ENCODE data around the gene CDC20.

GRCh38 chr1:43370564-43370963, 11.8 kb downstream of the CDC20 start:
- no peak for TF ChIP-seq POLR2A (IDR thresholded peaks at IDR 0.05; ENCODE audit: low read depth, low read length)
- TF ChIP-seq FOXK2 (IDR thresholded peaks at IDR 0.05), result no peak
- TF ChIP-seq ZNF24 (IDR thresholded peaks at IDR 0.05), result no peak
- TF ChIP-seq POLR2AphosphoS5 (IDR thresholded peaks at IDR 0.05; ENCODE audit: low read length), result no peak
- no peak for TF ChIP-seq TAF1 (IDR thresholded peaks at IDR 0.05; ENCODE audit: borderline replicate concordance, low read depth, low read length)
- no peak for TF ChIP-seq HDAC6 (IDR thresholded peaks at IDR 0.05; ENCODE audit: unreplicated experiment)
- TF ChIP-seq NR2C2 (IDR thresholded peaks at IDR 0.05; ENCODE audit: borderline replicate concordance, control insufficient read depth, insufficient read length, low read depth), result no peak
- TF ChIP-seq ZSCAN29 (IDR thresholded peaks at IDR 0.05), result no peak
- no peak for TF ChIP-seq ESRRA (IDR thresholded peaks at IDR 0.05; ENCODE audit: low read length)
- TF ChIP-seq CHD1 (IDR thresholded peaks at IDR 0.05; ENCODE audit: low read depth, low read length), result no peak
- TF ChIP-seq CTCF (IDR thresholded peaks at IDR 0.05 in 2 of 3, conservative IDR thresholded peaks at IDR 0.05 in 1 of 3; ENCODE audit: control insufficient read depth in 2 of 3, extremely low read depth in 1 of 3, insufficient read depth in 1 of 3, low read depth in 3 of 3, low read length in 3 of 3), result no peak
- no peak for TF ChIP-seq NFIC (IDR thresholded peaks at IDR 0.05; ENCODE audit: low read depth, low read length)
- TF ChIP-seq, protein P1, sequence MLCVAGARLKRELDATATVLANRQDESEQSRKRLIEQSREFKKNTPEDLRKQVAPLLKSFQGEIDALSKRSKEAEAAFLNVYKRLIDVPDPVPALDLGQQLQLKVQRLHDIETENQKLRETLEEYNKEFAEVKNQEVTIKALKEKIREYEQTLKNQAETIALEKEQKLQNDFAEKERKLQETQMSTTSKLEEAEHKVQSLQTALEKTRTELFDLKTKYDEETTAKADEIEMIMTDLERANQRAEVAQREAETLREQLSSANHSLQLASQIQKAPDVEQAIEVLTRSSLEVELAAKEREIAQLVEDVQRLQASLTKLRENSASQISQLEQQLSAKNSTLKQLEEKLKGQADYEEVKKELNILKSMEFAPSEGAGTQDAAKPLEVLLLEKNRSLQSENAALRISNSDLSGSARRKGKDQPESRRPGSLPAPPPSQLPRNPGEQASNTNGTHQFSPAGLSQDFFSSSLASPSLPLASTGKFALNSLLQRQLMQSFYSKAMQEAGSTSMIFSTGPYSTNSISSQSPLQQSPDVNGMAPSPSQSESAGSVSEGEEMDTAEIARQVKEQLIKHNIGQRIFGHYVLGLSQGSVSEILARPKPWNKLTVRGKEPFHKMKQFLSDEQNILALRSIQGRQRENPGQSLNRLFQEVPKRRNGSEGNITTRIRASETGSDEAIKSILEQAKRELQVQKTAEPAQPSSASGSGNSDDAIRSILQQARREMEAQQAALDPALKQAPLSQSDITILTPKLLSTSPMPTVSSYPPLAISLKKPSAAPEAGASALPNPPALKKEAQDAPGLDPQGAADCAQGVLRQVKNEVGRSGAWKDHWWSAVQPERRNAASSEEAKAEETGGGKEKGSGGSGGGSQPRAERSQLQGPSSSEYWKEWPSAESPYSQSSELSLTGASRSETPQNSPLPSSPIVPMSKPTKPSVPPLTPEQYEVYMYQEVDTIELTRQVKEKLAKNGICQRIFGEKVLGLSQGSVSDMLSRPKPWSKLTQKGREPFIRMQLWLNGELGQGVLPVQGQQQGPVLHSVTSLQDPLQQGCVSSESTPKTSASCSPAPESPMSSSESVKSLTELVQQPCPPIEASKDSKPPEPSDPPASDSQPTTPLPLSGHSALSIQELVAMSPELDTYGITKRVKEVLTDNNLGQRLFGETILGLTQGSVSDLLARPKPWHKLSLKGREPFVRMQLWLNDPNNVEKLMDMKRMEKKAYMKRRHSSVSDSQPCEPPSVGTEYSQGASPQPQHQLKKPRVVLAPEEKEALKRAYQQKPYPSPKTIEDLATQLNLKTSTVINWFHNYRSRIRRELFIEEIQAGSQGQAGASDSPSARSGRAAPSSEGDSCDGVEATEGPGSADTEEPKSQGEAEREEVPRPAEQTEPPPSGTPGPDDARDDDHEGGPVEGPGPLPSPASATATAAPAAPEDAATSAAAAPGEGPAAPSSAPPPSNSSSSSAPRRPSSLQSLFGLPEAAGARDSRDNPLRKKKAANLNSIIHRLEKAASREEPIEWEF (IDR thresholded peaks at IDR 0.05; ENCODE audit: insufficient replicate concordance, low read depth, low read length), result no peak
- no peak for TF ChIP-seq SP1 (IDR thresholded peaks at IDR 0.05; ENCODE audit: low read depth, low read length)

Measured in GM12878 (cell line).